Measurements from ENCODE around the gene APEH. TPM values are rescaled to one million over a fixed set of nuclear protein-coding genes. Genes with fewer than 3 reads are reported as not detected.
"Not testable (repeated sequence)": the region's sequence is repeated elsewhere in the genome, so short reads cannot be mapped to it uniquely, and the experiment has no call there.

The APEH gene
- total and polyA plus RNA-seq, 10 of the 15 experiments (the other 5 are each of a cell fraction or from before 2014, with no cell fraction given), result 74.4 to 214 (median 131) TPM

DNA sequence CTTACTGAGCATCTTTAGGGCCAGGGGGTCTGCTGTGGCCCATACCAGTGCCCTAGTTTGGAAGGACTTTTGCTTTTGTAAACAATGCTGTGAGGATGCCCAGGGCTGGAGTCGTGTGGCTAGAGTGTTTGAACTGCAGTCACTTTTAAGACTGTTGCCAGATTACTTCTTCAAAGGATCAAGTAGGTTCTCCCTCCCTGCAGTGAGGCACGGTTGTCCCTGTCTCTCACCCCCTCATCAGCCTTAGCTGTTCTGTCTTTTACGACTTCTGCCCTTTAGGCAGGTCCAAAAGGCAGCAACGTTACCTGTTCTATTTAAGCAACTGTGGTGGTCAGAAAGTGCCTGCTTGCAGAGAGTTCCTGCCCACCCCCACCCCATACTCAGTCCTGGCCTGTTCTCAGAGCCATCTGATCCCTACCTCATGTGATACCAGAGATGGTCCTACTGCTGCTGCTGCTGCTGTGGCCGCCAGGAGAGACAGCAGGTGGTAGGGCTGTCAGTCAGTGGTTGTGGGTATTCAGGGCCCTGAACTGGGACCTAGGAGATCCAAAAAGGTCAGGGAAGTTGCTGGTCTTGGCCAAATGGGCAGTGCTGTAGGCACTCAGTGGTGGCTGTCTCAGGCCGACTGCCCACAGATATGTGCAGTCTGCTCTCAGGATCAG lies 20.4 kb downstream of the APEH start:
- H3K36me3 ChIP-seq (ENCODE audit: control insufficient read depth in 2 of 2, insufficient read depth in 2 of 2, low read length in 1 of 2); BruUV-seq (replicated peaks); H3K4me3 ChIP-seq; CTCF ChIA-PET; H3K27ac ChIP-seq (ENCODE audit: control insufficient read depth, insufficient read depth); H4K20me1 ChIP-seq (ENCODE audit: control insufficient read depth, insufficient read depth); FAIRE-seq; SMC1A ChIA-PET (ENCODE audit: uncharacterized antibody, unreplicated experiment); H2AFZ ChIP-seq (ENCODE audit: control insufficient read depth, low read depth, low read length); intact Hi-C loops (cut with micrococcal nuclease; ENCODE audit: unreplicated experiment); RAD21 ChIA-PET (ENCODE audit: unreplicated experiment); POLR2A ChIA-PET; DNase-seq (ENCODE audit: low read depth, low spot score); H3K4me2 ChIP-seq (ENCODE audit: control insufficient read depth, insufficient read depth); in situ Hi-C loops (cut with MboI); H3K27me3 ChIP-seq (replicated peaks in 1 of 2; ENCODE audit: control insufficient read depth in 2 of 2, insufficient read depth in 2 of 2, low read length in 1 of 2); H3K4me1 ChIP-seq (ENCODE audit: control insufficient read depth, insufficient read depth, low read length); H3K9me3 ChIP-seq (replicated peaks; ENCODE audit: control insufficient read depth, insufficient read depth, low read length); H3K9ac ChIP-seq (ENCODE audit: control insufficient read depth, insufficient read depth, low read length); ATAC-seq: not testable (repeated sequence)
- peaks cover 12% of the 10 kb centered on the region for H3K79me2 ChIP-seq (ENCODE audit: control insufficient read depth, insufficient read depth, low read length)
- WGBS (ENCODE audit: insufficient coverage, insufficient replicate concordance, low lambda C conversion rate, missing lambda C conversion rate), result 62% methylated on average over 6 of the region's 6 CpGs

DNA sequence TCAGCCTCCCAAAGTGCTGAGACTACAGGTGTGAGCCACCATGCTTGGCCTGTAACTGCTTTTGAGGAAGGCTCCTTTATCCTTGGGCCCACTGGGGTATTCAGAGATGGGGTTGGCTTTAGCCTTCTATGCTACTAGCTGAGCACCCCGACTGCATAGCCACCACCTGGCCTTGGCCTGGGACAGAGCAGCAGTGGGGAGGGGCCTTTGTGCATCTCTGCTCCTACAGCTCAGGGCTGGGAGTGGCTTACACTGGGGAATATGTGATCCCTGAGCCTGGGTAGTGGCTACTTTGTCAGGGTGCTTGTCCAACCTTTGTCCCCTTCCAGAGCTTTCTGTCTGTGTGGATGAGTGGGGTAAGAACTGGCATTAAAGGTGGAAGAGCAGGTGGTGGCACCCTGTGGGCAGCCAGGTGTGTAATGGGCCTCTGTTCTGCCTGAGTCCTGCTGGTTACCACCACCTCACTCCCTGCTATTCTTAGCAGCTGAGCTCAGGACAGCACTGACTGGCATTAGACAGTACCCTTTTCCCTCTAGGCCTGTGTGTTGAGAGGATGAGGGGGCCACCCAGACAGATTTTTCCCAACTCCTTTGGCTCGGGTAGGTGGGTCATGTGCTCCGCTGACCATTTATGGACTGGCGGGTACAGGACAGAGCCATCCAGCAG lies 21.3 kb downstream of the APEH start:
- H3K27ac ChIP-seq (ENCODE audit: control insufficient read depth, insufficient read depth); H3K9ac ChIP-seq (ENCODE audit: control insufficient read depth, insufficient read depth, low read length); H4K20me1 ChIP-seq (ENCODE audit: control insufficient read depth, insufficient read depth); intact Hi-C loops (cut with micrococcal nuclease; ENCODE audit: unreplicated experiment); H3K4me3 ChIP-seq; H3K79me2 ChIP-seq (ENCODE audit: control insufficient read depth, insufficient read depth, low read length); ATAC-seq; H3K4me2 ChIP-seq (ENCODE audit: control insufficient read depth, insufficient read depth); in situ Hi-C loops (cut with MboI); POLR2A ChIA-PET; H3K36me3 ChIP-seq (ENCODE audit: control insufficient read depth in 2 of 2, insufficient read depth in 2 of 2, low read length in 1 of 2); SMC1A ChIA-PET (ENCODE audit: uncharacterized antibody, unreplicated experiment); BruUV-seq (replicated peaks); H3K27me3 ChIP-seq (replicated peaks in 1 of 2; ENCODE audit: control insufficient read depth in 2 of 2, insufficient read depth in 2 of 2, low read length in 1 of 2); H2AFZ ChIP-seq (ENCODE audit: control insufficient read depth, low read depth, low read length); CTCF ChIA-PET; H3K9me3 ChIP-seq (replicated peaks; ENCODE audit: control insufficient read depth, insufficient read depth, low read length); DNase-seq (ENCODE audit: low read depth, low spot score); H3K4me1 ChIP-seq (ENCODE audit: control insufficient read depth, insufficient read depth, low read length): not testable (repeated sequence)
- FAIRE-seq, result peak; percentile 75
- RAD21 ChIA-PET (ENCODE audit: unreplicated experiment), result interaction anchor here (0.9 kb wide), 1 partner anchor 156 kb away, joined by 3 read pairs; no protein-coding TSS in a partner anchor
- WGBS (ENCODE audit: insufficient coverage, insufficient replicate concordance, low lambda C conversion rate, missing lambda C conversion rate), result 91% methylated on average over 4 of the region's 4 CpGs

All from GM12878 (cell line).